Neural cell (in vitro differentiated cells): ENCODE measurements around the gene SURF2. TPM values are rescaled to one million over a fixed set of nuclear protein-coding genes. Genes with fewer than 3 reads are reported as not detected.

Experiments used
- H2AFZ ChIP-seq: fragments of 200-600, 300-800 bp; sonication (generic), shearing (Covaris generic); 2 replicates; pipeline ENCODE4 v1.6.0; 2014; ENCODE audit warnings: low read depth, mild to moderate bottlenecking, antibody characterized with exemption, low read length, moderate library complexity
- H3F3A ChIP-seq: fragments of 200-600 bp; shearing (Covaris generic); 2 replicates; pipeline ENCODE4 v1.6.1; 2016; ENCODE audit warnings: mild to moderate bottlenecking, moderate library complexity, mixed read lengths, antibody characterized with exemption, low read length; ENCODE audit not compliant: insufficient read depth, poor library complexity, severe bottlenecking
- H3K27ac ChIP-seq: fragments of 200-600, 300-800 bp; sonication (generic), shearing (Covaris generic); 2 replicates; pipeline ENCODE4 v1.5.1; 2014; ENCODE audit warnings: mild to moderate bottlenecking, low read length, moderate library complexity
- H3K27me3 ChIP-seq: fragments of 300-800, 200-600 bp; sonication (generic), shearing (Covaris generic); 2 replicates; pipeline ENCODE4 v1.6.0; 2014; ENCODE audit warnings: mild to moderate bottlenecking, low read depth, low read length, moderate library complexity; ENCODE audit not compliant: insufficient read depth
- H3K36me3 ChIP-seq: fragments of 300-800, 200-600 bp; sonication (generic), shearing (Covaris generic); 2 replicates; pipeline ENCODE4 v1.5.1; 2014; ENCODE audit warnings: mild to moderate bottlenecking, antibody characterized with exemption, low read length, moderate library complexity; ENCODE audit not compliant: insufficient read depth
- H3K4me2 ChIP-seq: fragments of 300-800, 200-600 bp; sonication (generic), shearing (Covaris generic); 2 replicates; pipeline ENCODE4 v1.6.0; 2014; ENCODE audit warnings: mild to moderate bottlenecking, low read length
- H3K4me3 ChIP-seq: fragments of 300-800, 200-600 bp; sonication (generic), shearing (Covaris generic); 2 replicates; pipeline ENCODE4 v1.5.1; 2014; ENCODE audit warnings: mild to moderate bottlenecking, low read length, moderate library complexity
- H3K79me2 ChIP-seq: fragments of 200-600 bp; shearing (Covaris generic); replicated peaks from 2 replicates; pipeline ENCODE4 v1.6.0; 2014; ENCODE audit warnings: mild to moderate bottlenecking, low read length, moderate library complexity; ENCODE audit not compliant: insufficient read depth
- H3K9ac ChIP-seq: fragments of 300-800, 200-600 bp; sonication (generic), shearing (Covaris generic); 2 replicates; pipeline ENCODE4 v1.6.1; 2016; ENCODE audit warnings: mild to moderate bottlenecking, low read length, mixed read lengths
- H3K9me2 ChIP-seq: fragments of 200-600 bp; shearing (Covaris generic); 2 replicates; pipeline ENCODE4 v1.6.1; 2016; ENCODE audit warnings: mild to moderate bottlenecking, low read length, mixed read lengths; ENCODE audit not compliant: insufficient read depth
- H3K9me3 ChIP-seq: fragments of 200-600, 300-800 bp; sonication (generic), shearing (Covaris generic); 2 replicates; pipeline ENCODE4 v1.6.1; 2016; ENCODE audit warnings: mild to moderate bottlenecking, mixed run types, low read length, moderate library complexity, mixed read lengths
- H4K20me1 ChIP-seq: fragments of 200-600 bp; shearing (Covaris generic); 2 replicates; pipeline ENCODE4 v1.6.1; 2016; ENCODE audit warnings: mild to moderate bottlenecking, mixed run types; ENCODE audit not compliant: insufficient read depth
- EP300 ChIP-seq: fragments of 450-650 bp; conservative IDR thresholded peaks from 2 replicates; pipeline ENCODE4 v1.6.1; 2014; ENCODE audit warnings: antibody characterized with exemption, mild to moderate bottlenecking, moderate library complexity; ENCODE audit not compliant: poor library complexity, severe bottlenecking
- EZH2 ChIP-seq: fragments of 200-600, 300-800 bp; shearing (Covaris generic), sonication (generic); IDR thresholded peaks from 2 replicates; pipeline ENCODE4 v1.6.1; 2014; ENCODE audit warnings: antibody characterized with exemption, low read length, borderline replicate concordance, mild to moderate bottlenecking; ENCODE audit not compliant: insufficient read depth, poor library complexity, severe bottlenecking
- MXI1 ChIP-seq: fragments of 450-650 bp; conservative IDR thresholded peaks from 2 replicates; pipeline ENCODE4 v1.6.1; 2014; ENCODE audit warnings: antibody characterized with exemption, mild to moderate bottlenecking; ENCODE audit not compliant: poor library complexity, severe bottlenecking
- POLR2AphosphoS5 ChIP-seq: IDR thresholded peaks from 2 replicates; pipeline ENCODE4 v1.6.1; 2012
- RAD21 ChIP-seq: fragments of 450-650 bp; conservative IDR thresholded peaks from 2 replicates; pipeline ENCODE4 v1.6.1; 2014; ENCODE audit warnings: antibody characterized with exemption, mild to moderate bottlenecking, moderate library complexity
- SMC3 ChIP-seq: fragments of 450-650 bp; conservative IDR thresholded peaks from 2 replicates; pipeline ENCODE4 v1.6.1; 2014; ENCODE audit warnings: antibody characterized with exemption, mild to moderate bottlenecking, moderate library complexity; ENCODE audit not compliant: poor library complexity
- TAF1 ChIP-seq: IDR thresholded peaks from 2 replicates; pipeline ENCODE4 v1.6.1; 2012; ENCODE audit warnings: low read depth
- polyA plus RNA-seq: library from polyadenylated mRNA; depleted of rRNA; stranded (reverse); fragments of >200 nt; gene quantifications from 2 replicates; pipeline ENCODE4 v1.2.3, GENCODE V29; 2014
- TF ChIP-seq, protein P1 (sequence below): IDR thresholded peaks from 2 replicates; pipeline ENCODE4 v1.6.1; 2012; ENCODE audit warnings: borderline replicate concordance
- TF ChIP-seq, protein P2 (sequence below): fragments of 450-650 bp; IDR thresholded peaks from 2 replicates; pipeline ENCODE4 v1.5.1; 2014; ENCODE audit warnings: antibody characterized with exemption, mild to moderate bottlenecking, moderate library complexity; ENCODE audit not compliant: poor library complexity, severe bottlenecking

The SURF2 gene
- polyA plus RNA-seq, 1 donor from 2014 or later, result 36.4 TPM

DNA sequence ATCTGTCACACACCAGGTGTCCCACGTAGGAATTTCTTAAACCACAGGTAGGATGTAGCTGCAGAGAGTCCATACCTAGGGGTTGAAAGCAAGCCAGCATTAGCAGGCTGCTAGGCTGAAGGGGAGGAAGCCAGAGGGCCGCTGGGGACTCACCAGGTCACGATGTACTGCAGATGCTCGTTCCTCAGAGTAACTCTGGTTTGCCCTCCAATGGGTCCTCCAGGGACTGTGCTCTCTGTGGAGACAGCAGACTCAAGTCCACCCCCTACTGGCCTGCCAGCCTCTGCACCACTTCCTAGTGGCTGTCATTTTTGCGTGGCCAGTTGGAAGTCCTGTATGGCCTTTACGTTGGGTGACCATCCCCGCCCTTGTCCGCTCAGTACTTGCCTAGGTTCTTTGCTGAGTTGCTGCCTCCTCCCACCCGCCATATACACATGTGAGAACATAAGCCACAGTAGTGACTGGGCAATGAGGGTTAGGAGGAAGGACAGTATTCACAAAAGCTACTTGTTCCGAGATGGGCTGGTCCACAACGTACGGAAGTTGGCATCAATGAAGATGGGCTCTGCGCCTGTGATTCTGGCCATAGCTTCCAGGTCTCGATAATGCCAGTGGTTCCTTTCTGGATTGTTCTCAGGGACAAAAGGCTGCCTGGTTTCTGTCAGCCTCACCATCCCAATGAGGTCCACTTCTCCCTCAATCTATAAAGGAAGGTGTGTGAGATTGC, 4.3 kb upstream of the SURF2 start:
- Histone ChIP-seq H3K27me3 (no peaks in the 10 kb centered on the region), H3K9me3 (no peaks in the 10 kb centered on the region), H3K9ac (no peak overlapping the region), H3K4me2 (no peak overlapping the region), H3K4me3 (no peak overlapping the region), H3K27ac (no peak overlapping the region), H3K79me2 (peaks cover 24% of the 10 kb centered on the region), H4K20me1 (no peaks in the 10 kb centered on the region), H3K9me2 (no peaks in the 10 kb centered on the region), H3K36me3 (peaks cover 6% of the 10 kb centered on the region), H3F3A (no peaks in the 10 kb centered on the region), H2AFZ (no peak overlapping the region)
- TF ChIP-seq EZH2, result no peak
- TF ChIP-seq, protein P1, sequence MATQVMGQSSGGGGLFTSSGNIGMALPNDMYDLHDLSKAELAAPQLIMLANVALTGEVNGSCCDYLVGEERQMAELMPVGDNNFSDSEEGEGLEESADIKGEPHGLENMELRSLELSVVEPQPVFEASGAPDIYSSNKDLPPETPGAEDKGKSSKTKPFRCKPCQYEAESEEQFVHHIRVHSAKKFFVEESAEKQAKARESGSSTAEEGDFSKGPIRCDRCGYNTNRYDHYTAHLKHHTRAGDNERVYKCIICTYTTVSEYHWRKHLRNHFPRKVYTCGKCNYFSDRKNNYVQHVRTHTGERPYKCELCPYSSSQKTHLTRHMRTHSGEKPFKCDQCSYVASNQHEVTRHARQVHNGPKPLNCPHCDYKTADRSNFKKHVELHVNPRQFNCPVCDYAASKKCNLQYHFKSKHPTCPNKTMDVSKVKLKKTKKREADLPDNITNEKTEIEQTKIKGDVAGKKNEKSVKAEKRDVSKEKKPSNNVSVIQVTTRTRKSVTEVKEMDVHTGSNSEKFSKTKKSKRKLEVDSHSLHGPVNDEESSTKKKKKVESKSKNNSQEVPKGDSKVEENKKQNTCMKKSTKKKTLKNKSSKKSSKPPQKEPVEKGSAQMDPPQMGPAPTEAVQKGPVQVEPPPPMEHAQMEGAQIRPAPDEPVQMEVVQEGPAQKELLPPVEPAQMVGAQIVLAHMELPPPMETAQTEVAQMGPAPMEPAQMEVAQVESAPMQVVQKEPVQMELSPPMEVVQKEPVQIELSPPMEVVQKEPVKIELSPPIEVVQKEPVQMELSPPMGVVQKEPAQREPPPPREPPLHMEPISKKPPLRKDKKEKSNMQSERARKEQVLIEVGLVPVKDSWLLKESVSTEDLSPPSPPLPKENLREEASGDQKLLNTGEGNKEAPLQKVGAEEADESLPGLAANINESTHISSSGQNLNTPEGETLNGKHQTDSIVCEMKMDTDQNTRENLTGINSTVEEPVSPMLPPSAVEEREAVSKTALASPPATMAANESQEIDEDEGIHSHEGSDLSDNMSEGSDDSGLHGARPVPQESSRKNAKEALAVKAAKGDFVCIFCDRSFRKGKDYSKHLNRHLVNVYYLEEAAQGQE, result no peak

DNA sequence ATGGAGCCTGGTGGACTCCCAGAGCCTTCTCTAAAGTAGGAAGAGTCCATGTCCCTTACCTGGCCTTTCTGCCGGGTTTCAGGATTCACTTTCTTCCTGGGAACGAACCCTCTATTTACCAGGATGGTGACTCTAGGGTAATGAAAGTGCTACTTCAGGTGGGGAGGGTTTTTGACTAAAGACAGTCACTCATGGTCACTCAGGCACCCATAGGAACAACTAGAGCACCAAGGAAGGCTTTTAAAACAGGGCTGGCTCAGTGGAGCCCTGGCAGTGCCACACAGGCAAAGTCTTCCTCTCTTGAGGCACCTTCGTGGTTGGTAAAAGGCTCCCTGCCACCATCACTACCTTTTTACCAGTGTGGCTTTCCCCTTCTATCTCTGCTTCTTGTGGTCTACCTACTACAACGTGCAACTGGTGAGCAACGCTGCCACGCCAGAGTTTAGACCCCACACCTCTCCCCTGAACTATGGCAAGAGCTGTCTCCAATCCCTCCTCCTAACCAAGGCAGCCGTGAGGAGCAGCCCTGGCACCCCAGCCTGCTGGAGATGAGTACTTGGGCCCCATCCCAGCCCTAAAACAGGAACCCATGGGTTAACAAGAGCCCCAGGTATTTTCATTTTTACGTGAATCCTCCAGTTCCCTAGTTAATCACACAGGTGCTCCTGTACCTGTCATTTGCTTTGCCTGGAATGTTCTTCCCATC, 3.6 kb upstream of the SURF2 start:
- H3K27me3 ChIP-seq, result no peaks in the 10 kb centered on the region
- no peaks in the 10 kb centered on the region for H3F3A ChIP-seq
- no peak overlapping the region for H3K4me3 ChIP-seq
- H3K9me3 ChIP-seq, result no peaks in the 10 kb centered on the region
- TF ChIP-seq SMC3, result no peak
- TF ChIP-seq EP300, result no peak
- TF ChIP-seq, protein P1, result no peak
- no peak for TF ChIP-seq TAF1
- no peak for TF ChIP-seq POLR2AphosphoS5
- no peak for TF ChIP-seq EZH2
- no peak for TF ChIP-seq RAD21
- TF ChIP-seq, protein P2, sequence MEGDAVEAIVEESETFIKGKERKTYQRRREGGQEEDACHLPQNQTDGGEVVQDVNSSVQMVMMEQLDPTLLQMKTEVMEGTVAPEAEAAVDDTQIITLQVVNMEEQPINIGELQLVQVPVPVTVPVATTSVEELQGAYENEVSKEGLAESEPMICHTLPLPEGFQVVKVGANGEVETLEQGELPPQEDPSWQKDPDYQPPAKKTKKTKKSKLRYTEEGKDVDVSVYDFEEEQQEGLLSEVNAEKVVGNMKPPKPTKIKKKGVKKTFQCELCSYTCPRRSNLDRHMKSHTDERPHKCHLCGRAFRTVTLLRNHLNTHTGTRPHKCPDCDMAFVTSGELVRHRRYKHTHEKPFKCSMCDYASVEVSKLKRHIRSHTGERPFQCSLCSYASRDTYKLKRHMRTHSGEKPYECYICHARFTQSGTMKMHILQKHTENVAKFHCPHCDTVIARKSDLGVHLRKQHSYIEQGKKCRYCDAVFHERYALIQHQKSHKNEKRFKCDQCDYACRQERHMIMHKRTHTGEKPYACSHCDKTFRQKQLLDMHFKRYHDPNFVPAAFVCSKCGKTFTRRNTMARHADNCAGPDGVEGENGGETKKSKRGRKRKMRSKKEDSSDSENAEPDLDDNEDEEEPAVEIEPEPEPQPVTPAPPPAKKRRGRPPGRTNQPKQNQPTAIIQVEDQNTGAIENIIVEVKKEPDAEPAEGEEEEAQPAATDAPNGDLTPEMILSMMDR, result no peak
- TF ChIP-seq MXI1, result no peak
- no peak overlapping the region for H3K4me2 ChIP-seq
- no peaks in the 10 kb centered on the region for H4K20me1 ChIP-seq
- H3K9me2 ChIP-seq, result no peaks in the 10 kb centered on the region
- H3K27ac ChIP-seq, result no peak overlapping the region
- H2AFZ ChIP-seq, result no peak overlapping the region
- no peak overlapping the region for H3K9ac ChIP-seq
- H3K79me2 ChIP-seq, result peaks cover 30% of the 10 kb centered on the region
- peaks cover 6% of the 10 kb centered on the region for H3K36me3 ChIP-seq
